Bronchial epithelial cell (primary cell): ENCODE results near the gene DAPK2. TPM values are rescaled to one million over a fixed set of nuclear protein-coding genes. Genes with fewer than 3 reads are reported as not detected.

Experiments used
- DNase-seq: peaks from one replicate; pipeline ENCODE4 v3.0.0-alpha.2; 2010; ENCODE audit warnings: low read depth
- FAIRE-seq: peaks from 2 replicates; lab custom pipeline; 2011; peaks lifted over from hg19 to GRCh38; lab: Jason Lieb, UNC
- H3K27me3 ChIP-seq: 2 replicates; pipeline ENCODE4 v1.5.1; 2011; ENCODE audit warnings: low read length; ENCODE audit not compliant: control insufficient read depth, insufficient read depth
- H3K36me3 ChIP-seq: 2 replicates; pipeline ENCODE4 v1.5.1; 2011; ENCODE audit warnings: low read length; ENCODE audit not compliant: control insufficient read depth, insufficient read depth
- H3K4me3 ChIP-seq: 2 replicates; pipeline ENCODE4 v1.5.1; 2011; ENCODE audit warnings: mild to moderate bottlenecking, low read depth, low read length, control low read depth
- CTCF ChIP-seq: IDR thresholded peaks from 2 replicates; pipeline ENCODE4 v1.5.1; 2011; ENCODE audit warnings: mild to moderate bottlenecking, moderate library complexity, low read length, control low read depth, inconsistent platforms; ENCODE audit not compliant: insufficient read depth, severe bottlenecking
- total RNA-seq: library from RNA; depleted of rRNA; stranded (reverse); fragments of >200 nt; gene quantifications from 2 replicates; pipeline ENCODE4 v1.2.1, GENCODE V29; 2014

Gene DAPK2
- total RNA-seq, 1 donor from 2014 or later, result 0.53 TPM

- Histone ChIP-seq H3K27me3 (no peaks in the 10 kb centered on the region), H3K36me3 (no peaks in the 10 kb centered on the region), H3K4me3 (no peak overlapping the region)
- DNase-seq (no peak), FAIRE-seq (no peak)
- TF ChIP-seq CTCF, result no peak
Observed at GRCh38 chr15:63941698-63942465, 104.4 kb downstream of the DAPK2 start.

GRCh38 chr15:63940966-63941620 lies 105.2 kb downstream of the DAPK2 start:
- FAIRE-seq (no peak), DNase-seq (no peak)
- no peak overlapping the region for H3K4me3 ChIP-seq
- no peaks in the 10 kb centered on the region for H3K36me3 ChIP-seq
- no peaks in the 10 kb centered on the region for H3K27me3 ChIP-seq
- no peak for TF ChIP-seq CTCF

- Histone ChIP-seq H3K27me3 (no peaks in the 10 kb centered on the region), H3K4me3 (no peak overlapping the region), H3K36me3 (no peaks in the 10 kb centered on the region)
- DNase-seq, result no peak
- TF ChIP-seq CTCF, result no peak
- peak; percentile 40 for FAIRE-seq
Observed at GRCh38 chr15:63939531-63940130, 106.7 kb downstream of the DAPK2 start.

GRCh38 chr15:63938486-63939061 lies 107.7 kb downstream of the DAPK2 start:
- Histone ChIP-seq H3K36me3 (no peaks in the 10 kb centered on the region), H3K27me3 (no peaks in the 10 kb centered on the region), H3K4me3 (no peak overlapping the region)
- DNase-seq (no peak), FAIRE-seq (no peak)
- no peak for TF ChIP-seq CTCF

GRCh38 chr15:63933522-63933921 lies 112.8 kb downstream of the DAPK2 start:
- DNase-seq (peak; percentile 78), FAIRE-seq (no peak)
- no peak for TF ChIP-seq CTCF
- Histone ChIP-seq H3K36me3 (no peaks in the 10 kb centered on the region), H3K27me3 (no peaks in the 10 kb centered on the region), H3K4me3 (no peak overlapping the region)
